Fibroblast of lung (primary cell): ENCODE data around the gene ZNF511. TPM values are rescaled to one million over a fixed set of nuclear protein-coding genes. Genes with fewer than 3 reads are reported as not detected.

Experiments
- DNase-seq, 2 donors: peaks; one replicate each; pipeline versions ENCODE4 v3.0.0 to v3.0.0-alpha.2; 2010; ENCODE audit warnings: low read depth in 2 of 2
- H2AFZ ChIP-seq: 2 replicates; pipeline ENCODE4 v1.5.1; 2012; ENCODE audit warnings: low read length, control low read depth, inconsistent platforms
- H3K27ac ChIP-seq: 2 replicates; pipeline ENCODE4 v1.5.1; 2011; ENCODE audit warnings: low read length, control low read depth; ENCODE audit not compliant: insufficient read depth
- H3K27me3 ChIP-seq: 2 replicates; pipeline ENCODE4 v1.5.1; 2011; ENCODE audit warnings: mild to moderate bottlenecking, low read length; ENCODE audit not compliant: control insufficient read depth, insufficient read depth
- H3K36me3 ChIP-seq: 2 replicates; pipeline ENCODE4 v1.5.1; 2011; ENCODE audit warnings: low read length; ENCODE audit not compliant: control insufficient read depth, insufficient read depth
- H3K4me1 ChIP-seq: 2 replicates; pipeline ENCODE4 v1.5.1; 2011; ENCODE audit warnings: low read length; ENCODE audit not compliant: control insufficient read depth, insufficient read depth; ENCODE audit errors: extremely low read depth
- H3K4me2 ChIP-seq: 2 replicates; pipeline ENCODE4 v1.5.1; 2011; ENCODE audit warnings: low read length, control low read depth; ENCODE audit not compliant: insufficient read depth; ENCODE audit errors: extremely low read depth
- H3K4me3 ChIP-seq, 4 experiments: fragments of 200-600 bp in 1 of 4; sonication (generic) in 1 of 4; replicated peaks in 1 of 4; 2 replicates each; pipeline ENCODE4 v1.5.1; 2011 to 2016; ENCODE audit warnings: low read length in 4 of 4, low read depth in 3 of 4, mild to moderate bottlenecking in 3 of 4, control low read depth in 2 of 4, inconsistent platforms in 1 of 4, mixed read lengths in 1 of 4; ENCODE audit not compliant: insufficient read depth in 1 of 4; ENCODE audit errors: control extremely low read depth in 1 of 4
- H3K79me2 ChIP-seq: 2 replicates; pipeline ENCODE4 v1.5.1; 2012; ENCODE audit warnings: mild to moderate bottlenecking, low read length, inconsistent platforms; ENCODE audit not compliant: control insufficient read depth, insufficient read depth
- H3K9ac ChIP-seq: 2 replicates; pipeline ENCODE4 v1.5.1; 2011; ENCODE audit warnings: mild to moderate bottlenecking, low read length, control low read depth; ENCODE audit not compliant: insufficient read depth
- H3K9me3 ChIP-seq: 2 replicates; pipeline ENCODE4 v1.5.1; 2012; ENCODE audit warnings: low read depth, low read length; ENCODE audit not compliant: control insufficient read depth, insufficient read depth
- H4K20me1 ChIP-seq: 2 replicates; pipeline ENCODE4 v1.5.1; 2011; ENCODE audit warnings: low read length; ENCODE audit not compliant: control insufficient read depth, insufficient read depth; ENCODE audit errors: extremely low read depth
- CTCF ChIP-seq, 2 donors: IDR thresholded peaks in 1 of 2; conservative IDR thresholded peaks in 1 of 2; 1 replicate in 1 of 2; 2 replicates in 1 of 2; pipeline ENCODE4 v1.5.1; 2011 to 2012; ENCODE audit warnings: low read length in 2 of 2, control low read depth in 1 of 2, inconsistent platforms in 1 of 2, low read depth in 1 of 2, mild to moderate bottlenecking in 1 of 2
- EZH2 ChIP-seq: IDR thresholded peaks from 2 replicates; pipeline ENCODE4 v1.5.1; 2012; ENCODE audit warnings: low read length, control low read depth, mild to moderate bottlenecking; ENCODE audit errors: missing control alignments
- polyA plus RNA-seq, 2 donors: library from polyadenylated mRNA; depleted of rRNA in 1 of 2; stranded (reverse) in 1 of 2; unstranded in 1 of 2; fragments of >200 nt; gene quantifications; 2 replicates each; pipeline ENCODE4 v1.2.1, GENCODE V29; 2011 to 2012; ENCODE audit warnings: missing spikeins in 1 of 2
- total RNA-seq: library from RNA; depleted of rRNA; stranded (reverse); fragments of >200 nt; gene quantifications from 2 replicates; pipeline ENCODE4 v1.2.1, GENCODE V29; 2014

ZNF511 gene
- total and polyA plus RNA-seq, 2 donors (not counting 1 experiment from before 2014, with no cell fraction given): 18.5 to 27.7 TPM

DNA sequence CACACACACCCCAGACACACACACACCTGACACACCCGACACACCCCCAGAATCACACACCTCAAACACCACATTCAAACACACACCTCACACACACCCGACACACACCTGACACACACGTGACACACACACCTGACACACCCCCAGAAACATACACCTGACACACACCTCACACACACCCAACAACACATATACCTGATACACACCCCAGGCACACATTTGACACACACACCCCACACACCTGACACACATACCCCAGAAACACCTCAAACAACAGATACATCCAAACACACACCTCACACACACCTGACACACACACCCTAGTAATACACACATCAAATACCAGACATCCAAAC lies 28.6 kb downstream of the ZNF511 start:
- no peak for TF ChIP-seq EZH2
- H3K9ac ChIP-seq: no peak overlapping the region

DNA sequence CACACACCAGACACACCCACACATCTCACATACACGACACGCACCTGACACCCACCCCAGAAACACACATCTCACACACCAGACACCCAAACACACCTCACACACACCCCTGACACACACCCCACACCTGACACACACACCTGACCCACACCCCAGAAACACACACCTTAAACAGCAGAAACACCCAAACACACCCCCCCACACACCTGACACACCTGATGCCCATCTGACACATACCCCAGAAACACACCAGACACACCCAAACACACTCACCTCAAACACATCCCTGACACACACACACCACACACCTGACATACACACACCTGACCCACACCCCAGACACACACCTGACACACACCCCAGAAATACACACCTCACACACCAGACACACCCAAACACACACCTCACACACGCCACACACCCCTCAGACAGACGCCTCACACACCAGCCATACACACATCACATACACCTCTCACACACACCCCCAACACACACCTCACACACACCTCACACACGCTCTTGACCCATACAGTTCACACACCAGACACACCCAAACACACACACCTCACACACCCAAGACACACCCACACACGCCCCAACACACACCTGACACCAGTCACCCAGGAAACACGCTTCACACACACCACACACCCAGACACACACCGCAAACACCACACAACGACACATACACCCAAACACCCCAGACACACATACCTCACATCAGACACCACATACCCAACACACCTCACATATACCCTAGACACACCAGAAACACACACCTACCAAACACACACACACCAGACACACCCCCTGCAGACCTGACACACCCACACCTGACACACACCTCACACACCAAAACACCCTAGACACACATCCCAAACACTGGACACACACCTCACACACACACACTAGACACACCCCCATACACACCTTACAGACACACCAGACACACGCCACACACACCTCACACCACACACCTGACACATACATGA lies 29.7 kb downstream of the ZNF511 start:
- Histone ChIP-seq H3K4me3 (no peak overlapping the region), H3K79me2 (no peaks in the 10 kb centered on the region), H3K4me2 (no peak overlapping the region), H3K9ac (no peak overlapping the region), H3K36me3 (no peaks in the 10 kb centered on the region), H3K27ac (no peak overlapping the region), H3K9me3 (no peaks in the 10 kb centered on the region), H3K4me1 (no peaks in the 10 kb centered on the region), H3K27me3 (peaks cover 25% of the 10 kb centered on the region), H4K20me1 (no peaks in the 10 kb centered on the region), H2AFZ (no peak overlapping the region)
- DNase-seq: no peak
- TF ChIP-seq CTCF (conservative IDR thresholded peaks at IDR 0.05 in 1 of 2, IDR thresholded peaks at IDR 0.05 in 1 of 2; ENCODE audit: low read depth in 1 of 2, low read length in 2 of 2) (no peak), EZH2 (no peak)

More for the DNA sequence above, 28.6 kb downstream of the ZNF511 start:
- no peaks in the 10 kb centered on the region for H3K4me1 ChIP-seq
- DNase-seq: no peak
- no peak overlapping the region for H3K4me3 ChIP-seq
- H3K36me3 ChIP-seq: no peaks in the 10 kb centered on the region
- no peaks in the 10 kb centered on the region for H3K79me2 ChIP-seq
- no peak overlapping the region for H3K27ac ChIP-seq
- no peaks in the 10 kb centered on the region for H4K20me1 ChIP-seq
- H3K27me3 ChIP-seq: peaks cover 28% of the 10 kb centered on the region
- H3K9me3 ChIP-seq: no peaks in the 10 kb centered on the region
- H3K4me2 ChIP-seq: no peak overlapping the region
- H2AFZ ChIP-seq: no peak overlapping the region

GRCh38 chr10:133339708-133340380 lies 31.1 kb downstream of the ZNF511 start:
- no peak overlapping the region for H3K27ac ChIP-seq
- H2AFZ ChIP-seq: no peak overlapping the region
- no peaks in the 10 kb centered on the region for H3K36me3 ChIP-seq
- H3K27me3 ChIP-seq: peaks cover 20% of the 10 kb centered on the region
- no peak overlapping the region for H3K4me3 ChIP-seq
- no peaks in the 10 kb centered on the region for H3K4me1 ChIP-seq
- no peaks in the 10 kb centered on the region for H4K20me1 ChIP-seq
- H3K4me2 ChIP-seq: no peak overlapping the region
- no peak for DNase-seq
- no peaks in the 10 kb centered on the region for H3K79me2 ChIP-seq
- TF ChIP-seq EZH2 (no peak), CTCF (conservative IDR thresholded peaks at IDR 0.05 in 1 of 2, IDR thresholded peaks at IDR 0.05 in 1 of 2; ENCODE audit: low read depth in 1 of 2, low read length in 2 of 2) (no peak)
- no peak overlapping the region for H3K9ac ChIP-seq
- H3K9me3 ChIP-seq: no peaks in the 10 kb centered on the region
